ENCODE data around the gene FBXO4.

The FBXO4 gene, protein sequence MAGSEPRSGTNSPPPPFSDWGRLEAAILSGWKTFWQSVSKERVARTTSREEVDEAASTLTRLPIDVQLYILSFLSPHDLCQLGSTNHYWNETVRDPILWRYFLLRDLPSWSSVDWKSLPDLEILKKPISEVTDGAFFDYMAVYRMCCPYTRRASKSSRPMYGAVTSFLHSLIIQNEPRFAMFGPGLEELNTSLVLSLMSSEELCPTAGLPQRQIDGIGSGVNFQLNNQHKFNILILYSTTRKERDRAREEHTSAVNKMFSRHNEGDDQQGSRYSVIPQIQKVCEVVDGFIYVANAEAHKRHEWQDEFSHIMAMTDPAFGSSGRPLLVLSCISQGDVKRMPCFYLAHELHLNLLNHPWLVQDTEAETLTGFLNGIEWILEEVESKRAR

DNA sequence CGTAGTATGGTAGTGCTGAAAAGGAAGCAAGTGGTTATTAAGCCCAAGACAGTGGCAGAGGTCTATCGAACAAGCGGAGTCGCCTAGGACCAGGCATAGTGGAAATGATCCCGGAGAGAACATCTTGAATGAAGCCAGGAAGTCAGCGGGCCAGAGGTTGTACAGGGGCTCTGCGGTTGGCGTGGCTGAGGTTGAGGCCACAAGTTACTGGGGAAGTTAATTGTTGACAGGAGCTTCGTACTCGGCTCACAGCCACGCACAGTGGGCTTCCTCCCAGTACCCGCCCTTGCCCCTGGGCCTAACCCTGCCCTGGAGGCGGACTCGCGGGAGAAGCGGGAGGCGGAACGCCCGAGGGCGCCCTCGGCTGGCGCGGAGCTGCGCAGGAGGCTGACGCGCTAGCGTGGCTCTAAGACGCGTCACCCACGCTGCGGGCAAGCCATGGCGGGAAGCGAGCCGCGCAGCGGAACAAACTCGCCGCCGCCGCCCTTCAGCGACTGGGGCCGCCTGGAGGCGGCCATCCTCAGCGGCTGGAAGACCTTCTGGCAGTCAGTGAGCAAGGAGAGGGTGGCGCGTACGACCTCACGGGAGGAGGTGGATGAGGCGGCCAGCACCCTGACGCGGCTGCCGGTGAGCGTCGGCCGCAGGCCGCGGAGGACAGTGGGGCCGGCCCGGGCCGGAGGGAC lies at the start of gene FBXO4:
Gene FBXO4, plus strand, starts transcription at position 410 of the 683 bp plus-strand sequence. Its CDS starts 29 bp downstream, at position 439.
- peak within 1 kb of the TSS; percentile 71 for H3K4me3 ChIP-seq (ENCODE audit: low read depth, low read length)
- peak; percentile 57 for DNase-seq (ENCODE audit: low read depth)
- TF ChIP-seq, protein P1, sequence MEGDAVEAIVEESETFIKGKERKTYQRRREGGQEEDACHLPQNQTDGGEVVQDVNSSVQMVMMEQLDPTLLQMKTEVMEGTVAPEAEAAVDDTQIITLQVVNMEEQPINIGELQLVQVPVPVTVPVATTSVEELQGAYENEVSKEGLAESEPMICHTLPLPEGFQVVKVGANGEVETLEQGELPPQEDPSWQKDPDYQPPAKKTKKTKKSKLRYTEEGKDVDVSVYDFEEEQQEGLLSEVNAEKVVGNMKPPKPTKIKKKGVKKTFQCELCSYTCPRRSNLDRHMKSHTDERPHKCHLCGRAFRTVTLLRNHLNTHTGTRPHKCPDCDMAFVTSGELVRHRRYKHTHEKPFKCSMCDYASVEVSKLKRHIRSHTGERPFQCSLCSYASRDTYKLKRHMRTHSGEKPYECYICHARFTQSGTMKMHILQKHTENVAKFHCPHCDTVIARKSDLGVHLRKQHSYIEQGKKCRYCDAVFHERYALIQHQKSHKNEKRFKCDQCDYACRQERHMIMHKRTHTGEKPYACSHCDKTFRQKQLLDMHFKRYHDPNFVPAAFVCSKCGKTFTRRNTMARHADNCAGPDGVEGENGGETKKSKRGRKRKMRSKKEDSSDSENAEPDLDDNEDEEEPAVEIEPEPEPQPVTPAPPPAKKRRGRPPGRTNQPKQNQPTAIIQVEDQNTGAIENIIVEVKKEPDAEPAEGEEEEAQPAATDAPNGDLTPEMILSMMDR (IDR thresholded peaks at IDR 0.05; ENCODE audit: control insufficient read depth, extremely low read depth, insufficient read depth) = peak; percentile 91

DNA sequence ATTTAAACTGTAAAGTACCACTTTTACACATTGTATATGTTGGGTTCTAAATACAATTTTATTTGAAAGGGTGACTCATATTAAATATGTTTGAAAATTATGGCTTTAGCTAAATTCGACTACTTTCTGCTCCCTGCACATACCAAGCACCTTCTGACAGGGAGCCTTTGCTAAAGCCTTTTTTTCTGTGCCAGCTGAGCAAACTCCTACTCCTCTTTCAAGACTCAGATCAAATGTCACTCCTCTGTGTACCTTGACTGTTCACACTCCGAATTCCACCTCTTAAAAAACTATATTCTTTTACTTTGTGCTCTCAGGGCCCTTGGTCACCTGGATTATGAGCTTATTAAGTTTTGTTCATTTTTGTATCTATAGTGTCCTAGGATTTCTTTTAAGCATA lies 48.4 kb upstream of the FBXO4 start:
- DNase-seq (ENCODE audit: low read depth) = no peak
- H3K4me3 ChIP-seq (ENCODE audit: low read depth, low read length) = no peak overlapping the region
- TF ChIP-seq, protein P1 (IDR thresholded peaks at IDR 0.05; ENCODE audit: control insufficient read depth, extremely low read depth, insufficient read depth) = no peak

DNA sequence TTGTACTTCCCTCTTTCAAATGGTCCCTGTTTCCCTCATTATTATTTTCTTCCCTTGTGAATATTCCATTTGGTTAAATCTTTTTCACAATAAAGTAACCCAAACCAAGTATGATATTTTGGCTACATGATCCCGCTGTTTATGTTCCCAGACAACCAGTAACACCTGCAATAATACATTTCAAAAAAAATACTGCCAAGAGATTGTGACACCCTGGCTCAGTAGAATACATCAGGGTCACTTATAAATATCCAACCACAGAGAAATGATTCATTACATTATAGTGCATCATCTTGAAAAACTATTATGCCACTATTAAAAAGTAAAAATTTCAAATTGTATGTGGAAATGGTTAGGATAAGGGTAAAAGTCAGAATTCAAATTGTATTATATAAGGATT lies 47.7 kb upstream of the FBXO4 start:
- no peak overlapping the region for H3K4me3 ChIP-seq (ENCODE audit: low read depth, low read length)
- no peak for DNase-seq (ENCODE audit: low read depth)
- TF ChIP-seq, protein P1 (IDR thresholded peaks at IDR 0.05; ENCODE audit: control insufficient read depth, extremely low read depth, insufficient read depth) = no peak

DNA sequence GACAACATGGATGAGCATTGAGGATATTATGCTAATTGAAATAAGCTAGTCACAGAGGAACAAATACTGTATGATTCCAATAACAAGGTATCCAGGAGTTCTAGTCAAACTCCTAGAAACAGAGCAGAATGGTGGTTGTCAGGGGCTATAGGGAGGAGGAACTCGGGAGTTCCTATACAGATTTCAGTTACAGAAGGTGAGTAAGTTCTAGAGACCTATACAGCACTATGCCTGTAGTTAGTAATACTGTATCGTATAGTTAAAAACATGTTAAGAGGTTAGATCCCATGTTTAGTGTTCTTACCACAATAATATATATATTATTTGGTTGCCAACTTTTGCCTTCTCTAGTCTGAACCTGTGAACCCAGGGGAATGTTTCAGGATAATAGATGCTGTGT lies 46.9 kb upstream of the FBXO4 start:
- DNase-seq (ENCODE audit: low read depth) = no peak
- TF ChIP-seq, protein P1 (IDR thresholded peaks at IDR 0.05; ENCODE audit: control insufficient read depth, extremely low read depth, insufficient read depth) = no peak
- no peak overlapping the region for H3K4me3 ChIP-seq (ENCODE audit: low read depth, low read length)

- DNase-seq (ENCODE audit: low read depth) = no peak
- TF ChIP-seq, protein P1 (IDR thresholded peaks at IDR 0.05; ENCODE audit: control insufficient read depth, extremely low read depth, insufficient read depth) = no peak
Measured at GRCh38 chr5:41878643-41879478, 46.2 kb upstream of the FBXO4 start.

GRCh38 chr5:41882765-41883164 lies 42.3 kb upstream of the FBXO4 start:
- no peak overlapping the region for H3K4me3 ChIP-seq (ENCODE audit: low read depth, low read length)
- TF ChIP-seq, protein P1 (IDR thresholded peaks at IDR 0.05; ENCODE audit: control insufficient read depth, extremely low read depth, insufficient read depth) = no peak

More at GRCh38 chr5:41878643-41879478, 46.2 kb upstream of the FBXO4 start:
- no peak overlapping the region for H3K4me3 ChIP-seq (ENCODE audit: low read depth, low read length)

More at GRCh38 chr5:41882765-41883164, 42.3 kb upstream of the FBXO4 start:
- no peak for DNase-seq (ENCODE audit: low read depth)

Data from LNCaP clone FGC (cell line).